Dermis microvascular lymphatic vessel endothelial cell (primary cell): ENCODE data around the gene MAPKBP1. TPM values are rescaled to one million over a fixed set of nuclear protein-coding genes. Genes with fewer than 3 reads are reported as not detected.

Source experiments
- DNase-seq, 2 donors: peaks; one replicate each; pipeline versions ENCODE4 v3.0.0 to v3.0.0-alpha.2; 2010; ENCODE audit warnings: low read depth in 2 of 2
- total RNA-seq: library from RNA; depleted of rRNA; stranded (reverse); fragments of >200 nt; gene quantifications from 2 replicates; pipeline ENCODE4 v1.2.1, GENCODE V29; 2014

The MAPKBP1 gene
- total RNA-seq, 1 donor from 2014 or later = 8.7 TPM

GRCh38 chr15:41805711-41806110 is 31.4 kb downstream of the MAPKBP1 start:
- no peak for DNase-seq

GRCh38 chr15:41806291-41807181 is 32.3 kb downstream of the MAPKBP1 start:
- DNase-seq = peak in 1 of 2 donors; percentile 17

GRCh38 chr15:41809121-41809520 is 34.8 kb downstream of the MAPKBP1 start:
- no peak for DNase-seq

GRCh38 chr15:41809526-41810220 is 35.4 kb downstream of the MAPKBP1 start:
- DNase-seq = no peak

GRCh38 chr15:41810651-41811431 is 36.6 kb downstream of the MAPKBP1 start:
- DNase-seq = no peak

GRCh38 chr15:41811432-41812195 is 37.3 kb downstream of the MAPKBP1 start:
- DNase-seq = peak; percentile 69 to 86

- no peak for DNase-seq
These were observed 38.6 kb downstream of the MAPKBP1 start for GRCh38 chr15:41812820-41813375.

GRCh38 chr15:41813426-41813825 is 39.1 kb downstream of the MAPKBP1 start:
- DNase-seq = no peak

GRCh38 chr15:41814534-41814933 is 40.2 kb downstream of the MAPKBP1 start:
- DNase-seq = no peak

GRCh38 chr15:41816788-41817187 is 42.5 kb downstream of the MAPKBP1 start:
- no peak for DNase-seq

GRCh38 chr15:41817327-41817726 is 43.0 kb downstream of the MAPKBP1 start:
- DNase-seq = no peak

- DNase-seq = no peak
These were observed 43.5 kb downstream of the MAPKBP1 start for GRCh38 chr15:41817781-41818180.

- no peak for DNase-seq
These were observed 45.3 kb downstream of the MAPKBP1 start for GRCh38 chr15:41819455-41820050.

GRCh38 chr15:41820791-41821423 is 46.6 kb downstream of the MAPKBP1 start:
- no peak for DNase-seq

GRCh38 chr15:41821831-41822230 is 47.5 kb downstream of the MAPKBP1 start:
- DNase-seq = no peak

GRCh38 chr15:41822471-41822870 is 48.2 kb downstream of the MAPKBP1 start:
- DNase-seq = no peak

GRCh38 chr15:41822957-41823356 is 48.7 kb downstream of the MAPKBP1 start:
- DNase-seq = no peak

- no peak for DNase-seq
These were observed 49.2 kb downstream of the MAPKBP1 start for GRCh38 chr15:41823502-41823901.

- DNase-seq = no peak
These were observed 49.9 kb downstream of the MAPKBP1 start for GRCh38 chr15:41824062-41824745.
